Upper lobe of left lung (tissue), 4 donors: ENCODE data around the gene TTC36.

Experiments used
- CTCF ChIP-seq, 6 experiments: fragments of 450-650 bp in 4 of 6; fragments of 200-600 bp in 2 of 6; sonication (generic) in 2 of 6; IDR thresholded peaks; one replicate each; pipeline ENCODE4 v1.5.1; 2016 to 2019; ENCODE audit warnings: antibody characterized with exemption in 6 of 6
- POLR2AphosphoS5 ChIP-seq, 2 donors: sonication (generic); formaldehyde crosslinking; IDR thresholded peaks; one replicate each; pipeline ENCODE4 v1.5.1; 2017; ENCODE audit warnings: antibody characterized with exemption in 2 of 2

DNA sequence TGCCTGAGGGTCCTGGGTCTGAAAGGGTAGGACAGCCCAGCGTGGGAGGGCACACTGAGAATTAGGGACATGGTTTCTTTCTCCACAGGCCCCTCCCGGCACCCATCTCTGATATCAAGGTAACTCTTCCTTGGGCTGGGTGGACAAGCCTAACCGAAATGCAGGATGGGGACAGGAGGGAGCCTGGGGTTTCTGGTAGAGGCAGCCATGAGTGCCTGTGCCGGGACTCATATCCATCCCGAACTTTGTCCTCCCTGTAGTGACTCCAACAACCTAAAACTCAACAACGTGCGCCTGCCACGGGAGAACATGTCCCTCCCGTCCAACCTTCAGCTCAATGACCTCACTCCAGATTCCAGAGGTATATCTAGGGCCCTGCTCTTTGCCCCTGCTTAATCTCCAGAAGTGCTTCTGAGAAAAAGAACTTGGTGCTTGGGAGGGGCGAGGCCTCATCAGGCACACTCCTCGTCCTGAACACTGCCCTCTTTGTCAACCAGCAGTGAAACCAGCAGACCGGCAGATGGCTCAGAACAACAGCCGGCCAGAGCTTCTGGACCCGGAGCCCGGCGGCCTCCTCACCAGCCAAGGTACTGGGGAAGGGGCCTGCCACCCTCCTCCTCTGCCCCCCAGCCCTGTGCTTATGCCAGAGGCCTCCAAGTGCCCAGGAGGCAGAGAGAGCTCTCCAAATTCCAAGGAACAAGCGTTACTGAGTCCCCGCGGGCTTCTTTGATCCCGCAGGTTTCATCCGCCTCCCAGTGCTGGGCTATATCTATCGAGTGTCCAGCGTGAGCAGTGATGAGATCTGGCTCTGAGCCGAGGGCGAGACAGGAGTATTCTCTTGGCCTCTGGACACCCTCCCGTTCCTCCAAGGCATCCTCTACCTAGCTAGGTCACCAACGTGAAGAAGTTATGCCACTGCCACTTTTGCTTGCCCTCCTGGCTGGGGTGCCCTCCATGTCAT, 6.8 kb downstream of the TTC36 start:
- TF ChIP-seq CTCF (IDR thresholded peaks at IDR 0.05) (no peak), POLR2AphosphoS5 (IDR thresholded peaks at IDR 0.05) (no peak)
